ENCODE measurements around the gene AUTS2.

Gene AUTS2

DNA sequence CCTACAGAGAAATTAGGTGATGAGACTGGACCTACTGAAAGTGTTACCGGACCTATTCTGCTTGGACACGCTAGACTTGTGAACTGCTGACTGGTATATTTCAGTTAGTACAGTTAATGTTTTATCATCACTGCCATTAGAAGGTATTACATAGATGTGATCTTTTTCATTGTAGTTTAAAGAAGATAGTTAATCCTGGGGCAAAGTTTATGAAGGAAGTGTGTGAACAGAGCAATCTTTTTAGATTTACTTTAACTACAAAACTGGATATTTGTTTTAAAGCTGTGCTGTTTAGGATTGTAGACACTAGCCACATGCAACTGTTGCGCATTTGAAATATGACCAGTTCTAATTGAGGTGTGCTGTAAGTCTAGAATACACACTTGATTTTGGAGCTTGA lies 446.7 kb downstream of the AUTS2 start:
- no peaks in the 10 kb centered on the region for H3K27me3 ChIP-seq (ENCODE audit: insufficient read depth, low read length)
- H3K27ac ChIP-seq (ENCODE audit: low read length): no peak overlapping the region
- H3K9me3 ChIP-seq (ENCODE audit: insufficient read depth, low read depth, low read length): no peaks in the 10 kb centered on the region
- H3K4me1 ChIP-seq (ENCODE audit: insufficient read depth, low read length): peaks cover 13% of the 10 kb centered on the region
- no peak overlapping the region for H3K9ac ChIP-seq (ENCODE audit: low read depth, low read length)
- no peaks in the 10 kb centered on the region for H3K36me3 ChIP-seq (ENCODE audit: insufficient read depth, low read depth, low read length)
- H3K4me3 ChIP-seq (ENCODE audit: low read length): no peak overlapping the region

- Histone ChIP-seq H3K9me3 (ENCODE audit: insufficient read depth, low read depth, low read length) (no peaks in the 10 kb centered on the region), H3K27me3 (ENCODE audit: insufficient read depth, low read length) (no peaks in the 10 kb centered on the region), H3K27ac (ENCODE audit: low read length) (no peak overlapping the region)
Observed at GRCh38 chr7:70047384-70047783, 449.1 kb downstream of the AUTS2 start.

GRCh38 chr7:70047891-70048448 lies 449.7 kb downstream of the AUTS2 start:
- Histone ChIP-seq H3K4me1 (ENCODE audit: insufficient read depth, low read length) (peaks cover 13% of the 10 kb centered on the region), H3K4me3 (ENCODE audit: low read length) (no peak overlapping the region), H3K36me3 (ENCODE audit: insufficient read depth, low read depth, low read length) (no peaks in the 10 kb centered on the region), H3K9me3 (ENCODE audit: insufficient read depth, low read depth, low read length) (no peaks in the 10 kb centered on the region), H3K9ac (ENCODE audit: low read depth, low read length) (no peak overlapping the region; the same call in 1 of the 2 replicates), H3K27ac (ENCODE audit: low read length) (no peak overlapping the region), H3K27me3 (ENCODE audit: insufficient read depth, low read length) (no peaks in the 10 kb centered on the region)

More at GRCh38 chr7:70047384-70047783, 449.1 kb downstream of the AUTS2 start:
- H3K36me3 ChIP-seq (ENCODE audit: insufficient read depth, low read depth, low read length): no peaks in the 10 kb centered on the region
- H3K4me3 ChIP-seq (ENCODE audit: low read length): no peak overlapping the region
- H3K9ac ChIP-seq (ENCODE audit: low read depth, low read length): no peak overlapping the region; the same call in 1 of the 2 replicates
- H3K4me1 ChIP-seq (ENCODE audit: insufficient read depth, low read length): peaks cover 13% of the 10 kb centered on the region

GRCh38 chr7:70051726-70052125 lies 453.5 kb downstream of the AUTS2 start:
- no peaks in the 10 kb centered on the region for H3K27me3 ChIP-seq (ENCODE audit: insufficient read depth, low read length)
- H3K4me3 ChIP-seq (ENCODE audit: low read length): no peak overlapping the region
- H3K4me1 ChIP-seq (ENCODE audit: insufficient read depth, low read length): peaks cover 9% of the 10 kb centered on the region
- H3K9ac ChIP-seq (ENCODE audit: low read depth, low read length): no peak overlapping the region
- H3K9me3 ChIP-seq (ENCODE audit: insufficient read depth, low read depth, low read length): no peaks in the 10 kb centered on the region
- no peak overlapping the region for H3K27ac ChIP-seq (ENCODE audit: low read length)
- H3K36me3 ChIP-seq (ENCODE audit: insufficient read depth, low read depth, low read length): no peaks in the 10 kb centered on the region

- Histone ChIP-seq H3K36me3 (ENCODE audit: insufficient read depth, low read depth, low read length) (no peaks in the 10 kb centered on the region), H3K4me1 (ENCODE audit: insufficient read depth, low read length) (peaks cover 3% of the 10 kb centered on the region), H3K9ac (ENCODE audit: low read depth, low read length) (no peak overlapping the region), H3K9me3 (ENCODE audit: insufficient read depth, low read depth, low read length) (no peaks in the 10 kb centered on the region), H3K27ac (ENCODE audit: low read length) (no peak overlapping the region), H3K27me3 (ENCODE audit: insufficient read depth, low read length) (no peaks in the 10 kb centered on the region), H3K4me3 (ENCODE audit: low read length) (no peak overlapping the region)
Observed at GRCh38 chr7:70052691-70053090, 454.4 kb downstream of the AUTS2 start.

- Histone ChIP-seq H3K4me3 (ENCODE audit: low read length) (no peak overlapping the region), H3K4me1 (ENCODE audit: insufficient read depth, low read length) (no peaks in the 10 kb centered on the region; the same call in 1 of the 2 replicates), H3K27ac (ENCODE audit: low read length) (no peak overlapping the region), H3K36me3 (ENCODE audit: insufficient read depth, low read depth, low read length) (no peaks in the 10 kb centered on the region), H3K9me3 (ENCODE audit: insufficient read depth, low read depth, low read length) (no peaks in the 10 kb centered on the region), H3K9ac (ENCODE audit: low read depth, low read length) (no peak overlapping the region), H3K27me3 (ENCODE audit: insufficient read depth, low read length) (no peaks in the 10 kb centered on the region)
Observed at GRCh38 chr7:70053421-70053820, 455.1 kb downstream of the AUTS2 start.

DNA sequence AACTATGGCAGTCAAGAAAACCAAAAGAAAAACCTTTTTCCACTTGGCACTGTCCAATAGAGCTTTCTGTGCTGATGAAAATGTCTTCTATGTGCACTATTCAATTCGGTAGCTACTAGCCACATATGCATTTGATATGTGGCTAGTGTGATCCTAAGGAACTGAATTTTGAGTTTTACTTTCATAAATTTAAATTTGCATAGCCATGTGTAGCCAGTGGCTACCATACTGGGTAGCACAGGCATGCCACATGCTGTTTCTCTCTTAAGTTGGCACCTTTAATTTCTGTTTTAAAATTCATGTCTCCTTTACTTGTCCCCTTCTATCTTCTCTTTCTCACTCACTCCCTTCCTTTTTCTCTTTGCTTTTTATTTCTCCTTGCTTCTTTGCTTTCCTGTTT lies 455.7 kb downstream of the AUTS2 start:
- Histone ChIP-seq H3K27ac (ENCODE audit: low read length) (no peak overlapping the region), H3K9ac (ENCODE audit: low read depth, low read length) (no peak overlapping the region), H3K4me1 (ENCODE audit: insufficient read depth, low read length) (no peaks in the 10 kb centered on the region), H3K27me3 (ENCODE audit: insufficient read depth, low read length) (no peaks in the 10 kb centered on the region), H3K4me3 (ENCODE audit: low read length) (no peak overlapping the region), H3K36me3 (ENCODE audit: insufficient read depth, low read depth, low read length) (no peaks in the 10 kb centered on the region), H3K9me3 (ENCODE audit: insufficient read depth, low read depth, low read length) (no peaks in the 10 kb centered on the region)

GRCh38 chr7:70056363-70056762 lies 458.1 kb downstream of the AUTS2 start:
- no peak overlapping the region for H3K9ac ChIP-seq (ENCODE audit: low read depth, low read length)
- peaks cover 12% of the 10 kb centered on the region; the same call in 1 of the 2 replicates for H3K4me1 ChIP-seq (ENCODE audit: insufficient read depth, low read length)
- no peak overlapping the region for H3K4me3 ChIP-seq (ENCODE audit: low read length)
- no peak overlapping the region for H3K27ac ChIP-seq (ENCODE audit: low read length)
- H3K36me3 ChIP-seq (ENCODE audit: insufficient read depth, low read depth, low read length): no peaks in the 10 kb centered on the region
- no peaks in the 10 kb centered on the region for H3K9me3 ChIP-seq (ENCODE audit: insufficient read depth, low read depth, low read length)
- H3K27me3 ChIP-seq (ENCODE audit: insufficient read depth, low read length): no peaks in the 10 kb centered on the region

GRCh38 chr7:70060298-70061068 lies 462.2 kb downstream of the AUTS2 start:
- Histone ChIP-seq H3K4me1 (ENCODE audit: insufficient read depth, low read length) (peaks cover 12% of the 10 kb centered on the region; the same call in 1 of the 2 replicates), H3K27ac (ENCODE audit: low read length) (no peak overlapping the region), H3K27me3 (ENCODE audit: insufficient read depth, low read length) (no peaks in the 10 kb centered on the region), H3K4me3 (ENCODE audit: low read length) (no peak overlapping the region), H3K9ac (ENCODE audit: low read depth, low read length) (no peak overlapping the region), H3K36me3 (ENCODE audit: insufficient read depth, low read depth, low read length) (no peaks in the 10 kb centered on the region), H3K9me3 (ENCODE audit: insufficient read depth, low read depth, low read length) (no peaks in the 10 kb centered on the region)

DNA sequence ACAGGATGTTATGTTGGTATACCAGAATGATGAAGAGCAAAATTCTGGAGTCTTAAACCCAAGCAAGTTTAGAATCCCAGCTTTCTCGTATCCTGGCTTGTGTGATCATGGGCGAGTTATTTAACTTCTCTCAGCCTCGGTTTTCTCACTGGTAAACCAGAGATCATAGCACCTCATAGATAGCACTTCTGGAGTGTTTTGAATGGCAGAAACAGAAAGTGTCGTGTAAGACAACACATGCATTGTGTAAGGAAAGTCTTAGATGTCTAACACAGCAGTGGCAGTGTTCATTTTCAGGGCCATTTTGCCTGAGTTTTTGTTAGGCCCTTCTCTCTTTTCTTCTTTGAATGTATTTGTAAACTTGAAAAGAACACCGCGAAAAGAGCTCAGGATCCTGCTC lies 465.1 kb downstream of the AUTS2 start:
- no peak overlapping the region for H3K27ac ChIP-seq (ENCODE audit: low read length)
- H3K4me3 ChIP-seq (ENCODE audit: low read length): no peak overlapping the region
- peaks cover 12% of the 10 kb centered on the region; the same call in 1 of the 2 replicates for H3K4me1 ChIP-seq (ENCODE audit: insufficient read depth, low read length)
- H3K27me3 ChIP-seq (ENCODE audit: insufficient read depth, low read length): no peaks in the 10 kb centered on the region
- H3K9me3 ChIP-seq (ENCODE audit: insufficient read depth, low read depth, low read length): no peaks in the 10 kb centered on the region
- H3K9ac ChIP-seq (ENCODE audit: low read depth, low read length): no peak overlapping the region
- H3K36me3 ChIP-seq (ENCODE audit: insufficient read depth, low read depth, low read length): no peaks in the 10 kb centered on the region

- no peaks in the 10 kb centered on the region for H3K9me3 ChIP-seq (ENCODE audit: insufficient read depth, low read depth, low read length)
- H3K9ac ChIP-seq (ENCODE audit: low read depth, low read length): no peak overlapping the region
- no peak overlapping the region for H3K4me3 ChIP-seq (ENCODE audit: low read length)
- no peaks in the 10 kb centered on the region for H3K27me3 ChIP-seq (ENCODE audit: insufficient read depth, low read length)
- H3K36me3 ChIP-seq (ENCODE audit: insufficient read depth, low read depth, low read length): no peaks in the 10 kb centered on the region
- H3K27ac ChIP-seq (ENCODE audit: low read length): no peak overlapping the region
- H3K4me1 ChIP-seq (ENCODE audit: insufficient read depth, low read length): peaks cover 12% of the 10 kb centered on the region; the same call in 1 of the 2 replicates
Observed at GRCh38 chr7:70063927-70064326, 465.7 kb downstream of the AUTS2 start.

- no peak overlapping the region for H3K27ac ChIP-seq (ENCODE audit: low read length)
- no peaks in the 10 kb centered on the region for H3K27me3 ChIP-seq (ENCODE audit: insufficient read depth, low read length)
- H3K9me3 ChIP-seq (ENCODE audit: insufficient read depth, low read depth, low read length): no peaks in the 10 kb centered on the region
- no peak overlapping the region for H3K9ac ChIP-seq (ENCODE audit: low read depth, low read length)
- H3K36me3 ChIP-seq (ENCODE audit: insufficient read depth, low read depth, low read length): no peaks in the 10 kb centered on the region
- H3K4me1 ChIP-seq (ENCODE audit: insufficient read depth, low read length): no peaks in the 10 kb centered on the region
- no peak overlapping the region for H3K4me3 ChIP-seq (ENCODE audit: low read length)
Observed at GRCh38 chr7:70066844-70067243, 468.6 kb downstream of the AUTS2 start.

All from iPS-20b (cell line).